Measurements from ENCODE around the gene NDRG3.

NDRG3 gene

GRCh38 chr20:36607586-36608387, 138.1 kb downstream of the NDRG3 start:
- DNase-seq (ENCODE audit: low spot score) = no peak

- DNase-seq (ENCODE audit: low spot score) = no peak
Measured at GRCh38 chr20:36606158-36607066, 139.5 kb downstream of the NDRG3 start.

GRCh38 chr20:36605399-36606157, 140.3 kb downstream of the NDRG3 start, which contains the start of gene RAB5IF:
RAB5IF (plus strand) TSS chr20:36605779; CDS start chr20:36605952, 173 bp downstream.
- peak; percentile 96 for DNase-seq (ENCODE audit: low spot score)

DNA sequence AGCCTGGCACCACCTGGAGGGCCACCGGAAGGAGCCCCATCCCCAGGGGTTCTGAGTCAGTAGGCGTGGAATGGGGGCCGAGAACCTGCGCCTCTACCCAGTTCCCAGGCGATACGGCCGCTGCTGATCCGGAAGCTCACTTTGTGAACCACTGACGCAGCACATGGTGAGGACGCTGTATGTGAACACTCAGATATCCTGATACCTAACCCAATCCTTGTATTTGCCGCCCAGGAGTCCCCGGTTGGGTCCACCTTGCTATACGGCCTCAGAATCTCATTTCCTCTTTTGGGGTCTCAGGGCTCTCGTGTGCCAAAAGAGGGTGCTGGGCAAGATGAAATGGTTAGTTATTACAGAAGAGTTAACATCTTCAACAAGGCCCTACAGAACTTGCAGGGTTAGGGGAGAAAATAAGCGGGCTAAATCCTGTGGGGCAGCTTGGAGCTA, 140.9 kb downstream of the NDRG3 start:
- no peak for DNase-seq (ENCODE audit: low spot score)

All from iPS-NIHi11 (cell line).